Peyer's patch (tissue), 4 donors: Measurements from ENCODE around the gene LOXL3.

Source experiments
- POLR2A ChIP-seq, 2 donors: fragments of 450-650 bp; IDR thresholded peaks; one replicate each; pipeline ENCODE4 v1.5.1; 2017; ENCODE audit warnings: antibody characterized with exemption in 2 of 2, mild to moderate bottlenecking in 2 of 2, moderate library complexity in 2 of 2
- TF ChIP-seq, protein P1 (sequence below), 6 experiments: fragments of 450-650 bp in 4 of 6; fragments of 200-600 bp in 2 of 6; sonication (generic) in 1 of 6; IDR thresholded peaks; one replicate each; pipeline ENCODE4 v1.5.1; 2017 to 2019; ENCODE audit warnings: antibody characterized with exemption in 6 of 6, mild to moderate bottlenecking in 3 of 6, moderate library complexity in 1 of 6

DNA sequence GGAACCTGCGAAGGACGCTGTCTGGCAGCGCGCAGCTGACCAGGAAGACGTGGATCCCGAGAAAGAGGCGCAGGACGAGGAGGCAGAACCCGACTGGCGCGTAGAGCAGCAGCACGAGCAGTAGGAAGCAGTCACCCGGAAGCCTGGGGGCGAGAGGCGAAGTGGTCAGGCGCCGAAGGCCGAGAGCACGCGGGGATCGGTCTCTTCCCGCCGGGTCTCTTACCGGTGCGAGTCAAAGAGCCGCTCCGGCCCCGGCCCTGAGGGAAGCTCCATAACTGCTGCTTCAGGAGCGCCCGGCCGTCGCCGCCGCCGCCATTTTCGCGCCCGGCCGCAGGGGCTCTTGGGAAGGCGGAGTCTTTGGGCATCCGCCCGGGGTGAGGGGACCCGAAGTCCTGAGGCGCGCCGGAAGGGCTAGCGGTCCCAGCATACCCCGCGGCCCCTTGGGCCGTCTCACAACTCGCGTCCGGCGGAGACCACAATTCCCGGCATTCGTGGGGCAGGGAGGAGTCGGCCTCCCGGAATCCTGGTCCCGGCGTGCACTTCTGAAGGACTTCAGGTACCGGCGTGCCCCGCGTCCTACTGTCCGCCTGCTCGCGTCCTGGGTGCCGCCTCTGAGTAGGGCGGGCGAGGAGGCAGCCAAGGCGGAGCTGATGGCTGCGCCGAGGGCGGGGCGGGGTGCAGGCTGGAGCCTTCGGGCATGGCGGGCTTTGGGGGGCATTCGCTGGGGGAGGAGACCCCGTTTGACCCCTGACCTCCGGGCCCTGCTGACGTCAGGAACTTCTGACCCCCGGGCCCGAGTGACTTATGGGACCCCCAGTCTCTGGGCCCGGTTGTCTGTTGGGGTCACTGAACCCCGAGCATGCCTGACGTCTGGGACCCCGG, 24.1 kb downstream of the LOXL3 start, which contains the start of the genes AUP1 and HTRA2:
- peak; percentile 79 to 83 for TF ChIP-seq POLR2A (IDR thresholded peaks at IDR 0.05)
- TF ChIP-seq, protein P1, sequence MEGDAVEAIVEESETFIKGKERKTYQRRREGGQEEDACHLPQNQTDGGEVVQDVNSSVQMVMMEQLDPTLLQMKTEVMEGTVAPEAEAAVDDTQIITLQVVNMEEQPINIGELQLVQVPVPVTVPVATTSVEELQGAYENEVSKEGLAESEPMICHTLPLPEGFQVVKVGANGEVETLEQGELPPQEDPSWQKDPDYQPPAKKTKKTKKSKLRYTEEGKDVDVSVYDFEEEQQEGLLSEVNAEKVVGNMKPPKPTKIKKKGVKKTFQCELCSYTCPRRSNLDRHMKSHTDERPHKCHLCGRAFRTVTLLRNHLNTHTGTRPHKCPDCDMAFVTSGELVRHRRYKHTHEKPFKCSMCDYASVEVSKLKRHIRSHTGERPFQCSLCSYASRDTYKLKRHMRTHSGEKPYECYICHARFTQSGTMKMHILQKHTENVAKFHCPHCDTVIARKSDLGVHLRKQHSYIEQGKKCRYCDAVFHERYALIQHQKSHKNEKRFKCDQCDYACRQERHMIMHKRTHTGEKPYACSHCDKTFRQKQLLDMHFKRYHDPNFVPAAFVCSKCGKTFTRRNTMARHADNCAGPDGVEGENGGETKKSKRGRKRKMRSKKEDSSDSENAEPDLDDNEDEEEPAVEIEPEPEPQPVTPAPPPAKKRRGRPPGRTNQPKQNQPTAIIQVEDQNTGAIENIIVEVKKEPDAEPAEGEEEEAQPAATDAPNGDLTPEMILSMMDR (IDR thresholded peaks at IDR 0.05), result peak in 1 of 6 experiments; percentile 1
